ENCODE data around the gene HTR3A.
"Not testable (repeated sequence)": the region's sequence is repeated elsewhere in the genome, so short reads cannot be mapped to it uniquely, and the experiment has no call there.

Gene HTR3A

DNA sequence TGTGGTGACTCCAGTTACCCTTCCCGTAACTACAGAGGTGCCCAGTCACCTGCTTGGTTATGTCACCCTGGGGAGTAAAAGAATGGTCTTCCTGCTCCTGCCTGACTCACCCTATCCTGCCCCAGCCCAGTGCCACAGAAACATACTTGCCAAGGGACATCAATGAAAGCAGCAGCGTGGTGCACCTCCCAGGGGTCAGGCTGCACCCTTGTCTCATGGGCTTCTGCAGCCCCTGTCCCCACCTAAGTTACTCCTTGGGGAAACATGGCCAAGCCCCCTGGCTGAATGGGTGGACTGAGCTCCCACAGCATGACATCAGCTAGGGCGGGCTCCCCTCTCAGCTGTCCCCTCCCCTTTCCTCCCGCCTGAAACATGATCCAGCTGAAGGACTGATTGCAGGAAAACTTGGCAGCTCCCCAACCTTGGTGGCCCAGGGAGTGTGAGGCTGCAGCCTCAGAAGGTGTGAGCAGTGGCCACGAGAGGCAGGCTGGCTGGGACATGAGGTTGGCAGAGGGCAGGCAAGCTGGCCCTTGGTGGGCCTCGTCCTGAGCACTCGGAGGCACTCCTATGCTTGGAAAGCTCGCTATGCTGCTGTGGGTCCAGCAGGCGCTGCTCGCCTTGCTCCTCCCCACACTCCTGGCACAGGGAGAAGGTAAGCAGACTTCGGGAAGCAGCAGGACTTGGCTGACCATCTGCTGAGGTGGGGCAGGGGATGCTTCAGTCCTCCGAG is at the start of gene HTR3A:
TSS of gene HTR3A (plus strand) at position 368 of the 730 bp plus-strand sequence. CDS start at position 586, 218 bp downstream.
- no peak for TF ChIP-seq CTCF (IDR thresholded peaks at IDR 0.05; ENCODE audit: unreplicated experiment in 3 of 3)
- H3K27me3 Mint-ChIP-seq (ENCODE audit: low read depth), result peaks cover 54% of the 10 kb centered on the region
- H3K4me3 Mint-ChIP-seq, result no peak within 1 kb of the TSS
- H3K36me3 Mint-ChIP-seq (ENCODE audit: low read depth), result no peaks in the 10 kb centered on the region
- no peak within 1 kb of the TSS for H3K27ac Mint-ChIP-seq
- H3K4me1 Mint-ChIP-seq, result peaks cover 9% of the 10 kb centered on the region
- no peaks in the 10 kb centered on the region for H3K9me3 Mint-ChIP-seq

DNA sequence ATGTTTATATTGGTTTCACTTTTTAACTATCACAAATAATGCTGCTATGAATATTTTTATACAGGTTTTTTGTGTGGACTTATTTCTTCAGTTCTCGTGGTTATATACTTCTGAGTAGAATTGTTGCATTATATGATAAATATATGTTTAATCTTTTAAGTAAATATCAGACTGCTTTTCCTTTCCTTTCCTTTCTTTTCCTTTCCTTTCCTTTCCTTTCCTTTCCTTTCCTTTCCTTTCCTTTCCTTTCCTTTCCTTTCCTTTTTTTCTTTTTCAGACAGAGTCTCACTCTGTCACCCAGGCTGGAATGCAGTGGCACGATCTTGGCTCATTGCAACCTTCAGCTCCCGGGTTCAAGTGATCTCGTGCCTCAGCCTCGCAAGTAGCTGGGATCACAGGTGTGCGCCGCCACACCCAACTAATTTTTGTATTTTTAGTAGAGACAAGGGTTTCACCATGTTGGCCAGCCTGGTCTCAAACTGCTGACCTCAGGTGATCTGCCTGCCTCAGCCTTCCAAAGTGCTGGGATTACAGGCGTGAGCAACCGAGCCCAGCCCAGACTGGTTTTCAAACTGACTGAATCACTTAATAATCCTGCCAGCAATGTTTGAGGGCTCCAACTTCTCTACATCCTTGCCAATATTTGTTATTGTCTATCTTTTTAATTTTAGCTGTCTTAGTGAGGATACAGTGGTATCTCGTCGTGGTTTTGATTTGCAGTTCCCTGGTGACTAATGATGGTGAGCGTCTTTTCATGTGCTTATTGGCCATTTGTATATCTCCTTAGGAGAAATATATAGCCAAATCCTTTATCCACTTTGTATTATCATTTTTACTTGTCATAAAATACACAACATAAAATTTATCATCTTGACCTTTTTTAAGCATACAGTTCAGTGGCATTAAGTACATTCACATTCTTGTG is 48.4 kb upstream of the HTR3A start:
- Mint-ChIP-seq H3K9me3 (no peaks in the 10 kb centered on the region), H3K27me3 (ENCODE audit: low read depth) (peaks cover 3% of the 10 kb centered on the region), H3K4me1 (no peaks in the 10 kb centered on the region), H3K4me3 (no peak overlapping the region), H3K27ac (no peak overlapping the region), H3K36me3 (ENCODE audit: low read depth) (no peaks in the 10 kb centered on the region)
- no peak for TF ChIP-seq CTCF (IDR thresholded peaks at IDR 0.05; ENCODE audit: unreplicated experiment in 3 of 3)

- H3K36me3 Mint-ChIP-seq (ENCODE audit: low read depth), result no peaks in the 10 kb centered on the region
- no peaks in the 10 kb centered on the region for H3K27me3 Mint-ChIP-seq (ENCODE audit: low read depth)
- H3K9me3 Mint-ChIP-seq, result no peaks in the 10 kb centered on the region
Measured at GRCh38 chr11:113928311-113928710, 46.6 kb upstream of the HTR3A start.

DNA sequence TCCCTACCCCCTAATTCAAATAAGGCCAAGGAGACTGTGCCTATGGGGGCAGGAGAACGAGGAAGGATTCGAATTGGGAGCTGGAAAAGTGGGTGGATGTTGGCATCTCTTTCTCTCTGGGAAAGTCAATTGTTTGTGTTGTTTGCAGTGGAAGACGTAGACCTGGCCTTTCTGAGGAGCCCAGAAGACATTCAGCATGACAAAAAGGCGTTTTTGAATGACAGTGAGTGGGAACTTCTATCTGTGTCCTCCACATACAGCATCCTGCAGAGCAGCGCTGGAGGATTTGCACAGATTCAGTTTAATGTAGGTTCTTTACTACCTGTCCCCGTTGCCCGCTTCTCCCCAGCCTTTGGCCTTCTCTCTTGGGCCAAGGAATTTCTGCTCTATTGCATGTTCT is 42.1 kb upstream of the HTR3A start:
- H3K27me3 Mint-ChIP-seq (ENCODE audit: low read depth), result peaks cover 5% of the 10 kb centered on the region
- H3K36me3 Mint-ChIP-seq (ENCODE audit: low read depth), result no peaks in the 10 kb centered on the region
- no peaks in the 10 kb centered on the region for H3K4me1 Mint-ChIP-seq
- no peak overlapping the region for H3K4me3 Mint-ChIP-seq
- no peak for TF ChIP-seq CTCF (IDR thresholded peaks at IDR 0.05; ENCODE audit: unreplicated experiment in 3 of 3)
- H3K9me3 Mint-ChIP-seq, result no peaks in the 10 kb centered on the region
- no peak overlapping the region for H3K27ac Mint-ChIP-seq

More at GRCh38 chr11:113928311-113928710, 46.6 kb upstream of the HTR3A start:
- H3K4me1 Mint-ChIP-seq, result no peaks in the 10 kb centered on the region
- no peak overlapping the region for H3K4me3 Mint-ChIP-seq
- no peak for TF ChIP-seq CTCF (IDR thresholded peaks at IDR 0.05; ENCODE audit: unreplicated experiment in 3 of 3)
- H3K27ac Mint-ChIP-seq, result no peak overlapping the region

GRCh38 chr11:113934193-113934592 is 40.7 kb upstream of the HTR3A start:
- H3K4me3 Mint-ChIP-seq; H3K36me3 Mint-ChIP-seq (ENCODE audit: low read depth); H3K4me1 Mint-ChIP-seq; H3K27me3 Mint-ChIP-seq (ENCODE audit: low read depth); H3K27ac Mint-ChIP-seq; H3K9me3 Mint-ChIP-seq: not testable (repeated sequence)

DNA sequence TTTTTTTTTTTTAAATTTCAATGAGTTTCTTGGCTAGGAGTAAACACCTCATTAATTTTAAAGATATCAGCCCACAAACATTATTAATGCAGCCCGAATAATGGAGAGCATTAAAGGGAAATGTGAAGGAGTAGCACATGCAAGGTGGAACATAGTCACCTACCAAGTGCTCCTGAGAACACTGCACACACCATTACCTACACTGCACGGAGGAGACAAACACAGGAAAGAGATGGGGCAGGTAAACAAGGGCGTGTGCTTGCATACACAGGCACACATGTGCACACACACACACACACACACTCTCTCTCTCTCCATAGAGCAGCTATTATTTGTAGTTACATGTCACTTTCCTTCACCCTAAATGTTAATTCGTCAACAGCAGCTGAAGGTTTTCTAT is 40.1 kb upstream of the HTR3A start:
- H3K9me3 Mint-ChIP-seq, result no peaks in the 10 kb centered on the region
- no peak overlapping the region for H3K4me3 Mint-ChIP-seq
- no peak for TF ChIP-seq CTCF (IDR thresholded peaks at IDR 0.05; ENCODE audit: unreplicated experiment in 3 of 3)
- no peaks in the 10 kb centered on the region for H3K4me1 Mint-ChIP-seq
- no peaks in the 10 kb centered on the region for H3K36me3 Mint-ChIP-seq (ENCODE audit: low read depth)
- H3K27ac Mint-ChIP-seq, result no peak overlapping the region
- peaks cover 5% of the 10 kb centered on the region for H3K27me3 Mint-ChIP-seq (ENCODE audit: low read depth)
